Testis (tissue), 2 donors: Measurements from ENCODE around the gene ROR2.

ENCODE experiments used
- POLR2A ChIP-seq: fragments of 450-650 bp; IDR thresholded peaks from one replicate; pipeline ENCODE4 v1.6.1; 2017; ENCODE audit warnings: antibody characterized with exemption, mild to moderate bottlenecking, moderate library complexity
- TF ChIP-seq, protein P1 (sequence below), 3 experiments: fragments of 450-650 bp in 2 of 3; fragments of 200-600 bp in 1 of 3; sonication (generic) in 1 of 3; IDR thresholded peaks; one replicate each; pipeline ENCODE4 v1.5.1; 2016 to 2019; ENCODE audit warnings: antibody characterized with exemption in 3 of 3, mild to moderate bottlenecking in 2 of 3, moderate library complexity in 1 of 3

DNA sequence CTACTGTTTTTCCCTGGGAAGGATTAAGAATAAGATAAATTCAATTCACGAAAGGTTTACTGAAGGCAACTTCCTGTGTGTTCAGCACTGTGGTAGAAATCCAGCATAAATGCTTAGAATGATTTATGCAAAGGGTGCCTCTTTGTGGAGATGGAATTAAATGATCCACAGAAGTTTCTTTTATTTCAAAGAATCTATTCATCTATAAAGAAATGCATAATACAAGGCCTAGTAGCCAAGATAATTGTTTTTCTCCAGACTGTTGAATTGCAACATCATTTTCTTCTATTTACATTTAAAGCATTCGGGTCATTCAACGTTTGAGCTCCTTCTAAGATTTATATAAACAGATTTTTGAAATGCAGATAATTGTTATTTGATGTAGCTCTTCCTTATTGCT lies 387.6 kb downstream of the ROR2 start:
- TF ChIP-seq, protein P1, sequence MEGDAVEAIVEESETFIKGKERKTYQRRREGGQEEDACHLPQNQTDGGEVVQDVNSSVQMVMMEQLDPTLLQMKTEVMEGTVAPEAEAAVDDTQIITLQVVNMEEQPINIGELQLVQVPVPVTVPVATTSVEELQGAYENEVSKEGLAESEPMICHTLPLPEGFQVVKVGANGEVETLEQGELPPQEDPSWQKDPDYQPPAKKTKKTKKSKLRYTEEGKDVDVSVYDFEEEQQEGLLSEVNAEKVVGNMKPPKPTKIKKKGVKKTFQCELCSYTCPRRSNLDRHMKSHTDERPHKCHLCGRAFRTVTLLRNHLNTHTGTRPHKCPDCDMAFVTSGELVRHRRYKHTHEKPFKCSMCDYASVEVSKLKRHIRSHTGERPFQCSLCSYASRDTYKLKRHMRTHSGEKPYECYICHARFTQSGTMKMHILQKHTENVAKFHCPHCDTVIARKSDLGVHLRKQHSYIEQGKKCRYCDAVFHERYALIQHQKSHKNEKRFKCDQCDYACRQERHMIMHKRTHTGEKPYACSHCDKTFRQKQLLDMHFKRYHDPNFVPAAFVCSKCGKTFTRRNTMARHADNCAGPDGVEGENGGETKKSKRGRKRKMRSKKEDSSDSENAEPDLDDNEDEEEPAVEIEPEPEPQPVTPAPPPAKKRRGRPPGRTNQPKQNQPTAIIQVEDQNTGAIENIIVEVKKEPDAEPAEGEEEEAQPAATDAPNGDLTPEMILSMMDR (IDR thresholded peaks at IDR 0.05), result no peak
- no peak for TF ChIP-seq POLR2A
